IMR-90 (cell line): ENCODE measurements around the gene LRRC14B.

Source experiments
- BHLHE40 ChIP-seq: fragments of 150-350 bp; IDR thresholded peaks from 2 replicates; pipeline ENCODE4 v1.6.1; 2016; ENCODE audit warnings: mild to moderate bottlenecking, low read depth, low read length
- CTCF ChIP-seq: conservative IDR thresholded peaks from 2 replicates; pipeline ENCODE4 v1.5.1; 2012; ENCODE audit warnings: mild to moderate bottlenecking, low read depth, low read length, improper control_type of control experiment
- ELK1 ChIP-seq: fragments of 150-350 bp; IDR thresholded peaks from 2 replicates; pipeline ENCODE4 v1.6.1; 2016; ENCODE audit warnings: low read depth, mild to moderate bottlenecking, low read length, moderate library complexity, borderline replicate concordance
- FOS ChIP-seq: fragments of 150-350 bp; IDR thresholded peaks from 2 replicates; pipeline ENCODE4 v1.6.1; 2016; ENCODE audit warnings: low read depth, low read length
- MAFK ChIP-seq: IDR thresholded peaks from 2 replicates; pipeline ENCODE4 v1.6.1; 2012; ENCODE audit warnings: low read depth, low read length, improper control_type of control experiment
- MAZ ChIP-seq: IDR thresholded peaks from 2 replicates; pipeline ENCODE4 v1.6.1; 2012; ENCODE audit warnings: low read depth, mild to moderate bottlenecking, low read length, improper control_type of control experiment, moderate library complexity, borderline replicate concordance
- MXI1 ChIP-seq: IDR thresholded peaks from 2 replicates; pipeline ENCODE4 v1.6.1; 2012; ENCODE audit warnings: low read depth, mild to moderate bottlenecking, low read length, moderate library complexity, borderline replicate concordance
- POLR2A ChIP-seq: IDR thresholded peaks from 2 replicates; pipeline ENCODE4 v1.6.1; 2012; ENCODE audit warnings: mild to moderate bottlenecking, low read depth, low read length
- RCOR1 ChIP-seq: IDR thresholded peaks from 2 replicates; pipeline ENCODE4 v1.6.1; 2012; ENCODE audit warnings: mild to moderate bottlenecking, low read length, improper control_type of control experiment; ENCODE audit not compliant: insufficient replicate concordance
- RFX5 ChIP-seq: IDR thresholded peaks from 2 replicates; pipeline ENCODE4 v1.8.0; 2012; ENCODE audit warnings: low read depth, mild to moderate bottlenecking, low read length, moderate library complexity
- SMC3 ChIP-seq: fragments of 150-350 bp; IDR thresholded peaks from 2 replicates; pipeline ENCODE4 v1.6.1; 2016; ENCODE audit warnings: low read depth, mild to moderate bottlenecking, antibody characterized with exemption, low read length, moderate library complexity

GRCh38 chr5:187042-187431 lies 4.3 kb upstream of the LRRC14B start:
- TF ChIP-seq CTCF (no peak), RFX5 (no peak), POLR2A (no peak), SMC3 (no peak), RCOR1 (no peak), MAZ (no peak), FOS (no peak), MAFK (no peak), ELK1 (no peak), BHLHE40 (no peak), MXI1 (no peak)
